ENCODE measurements around the gene TOM1L2.
A peak's percentile ranks its signal among the peaks of the same experiment; 100 is the strongest.

The TOM1L2 gene

GRCh38 chr17:17827826-17828621 is 144.2 kb downstream of the TOM1L2 start:
- TF ChIP-seq CTCF (IDR thresholded peaks at IDR 0.05; ENCODE audit: extremely low read depth, missing control alignments): no peak
- DNase-seq (ENCODE audit: low spot score): no peak

GRCh38 chr17:17826942-17827785 is 145.0 kb downstream of the TOM1L2 start:
- DNase-seq (ENCODE audit: low spot score): no peak
- no peak for TF ChIP-seq CTCF (IDR thresholded peaks at IDR 0.05; ENCODE audit: extremely low read depth, missing control alignments)

- no peak for TF ChIP-seq CTCF (IDR thresholded peaks at IDR 0.05; ENCODE audit: extremely low read depth, missing control alignments)
- DNase-seq (ENCODE audit: low spot score): no peak
Observed at GRCh38 chr17:17826342-17826713, 145.9 kb downstream of the TOM1L2 start.

- DNase-seq (ENCODE audit: low spot score): peak; percentile 12
Observed at GRCh38 chr17:17824783-17825614, 147.2 kb downstream of the TOM1L2 start.

GRCh38 chr17:17824119-17824782 is 147.9 kb downstream of the TOM1L2 start:
- DNase-seq (ENCODE audit: low spot score): peak; percentile 24
- TF ChIP-seq CTCF (IDR thresholded peaks at IDR 0.05; ENCODE audit: extremely low read depth, missing control alignments): no peak

More at GRCh38 chr17:17824783-17825614, 147.2 kb downstream of the TOM1L2 start:
- no peak for TF ChIP-seq CTCF (IDR thresholded peaks at IDR 0.05; ENCODE audit: extremely low read depth, missing control alignments)

GRCh38 chr17:17823433-17824118 is 148.6 kb downstream of the TOM1L2 start:
- no peak for TF ChIP-seq CTCF (IDR thresholded peaks at IDR 0.05; ENCODE audit: extremely low read depth, missing control alignments)
- peak; percentile 99 for DNase-seq (ENCODE audit: low spot score)

Data from GM20000 (cell line).